Smooth muscle cell of trachea (primary cell): Measurements from ENCODE around the gene INSM1. TPM values are rescaled to one million over a fixed set of nuclear protein-coding genes. Genes with fewer than 3 reads are reported as not detected.

ENCODE experiments used
- total RNA-seq: library from RNA; depleted of rRNA; stranded (reverse); fragments of >200 nt; gene quantifications from 2 replicates; pipeline ENCODE4 v1.2.1, GENCODE V29; 2014

Gene INSM1, protein sequence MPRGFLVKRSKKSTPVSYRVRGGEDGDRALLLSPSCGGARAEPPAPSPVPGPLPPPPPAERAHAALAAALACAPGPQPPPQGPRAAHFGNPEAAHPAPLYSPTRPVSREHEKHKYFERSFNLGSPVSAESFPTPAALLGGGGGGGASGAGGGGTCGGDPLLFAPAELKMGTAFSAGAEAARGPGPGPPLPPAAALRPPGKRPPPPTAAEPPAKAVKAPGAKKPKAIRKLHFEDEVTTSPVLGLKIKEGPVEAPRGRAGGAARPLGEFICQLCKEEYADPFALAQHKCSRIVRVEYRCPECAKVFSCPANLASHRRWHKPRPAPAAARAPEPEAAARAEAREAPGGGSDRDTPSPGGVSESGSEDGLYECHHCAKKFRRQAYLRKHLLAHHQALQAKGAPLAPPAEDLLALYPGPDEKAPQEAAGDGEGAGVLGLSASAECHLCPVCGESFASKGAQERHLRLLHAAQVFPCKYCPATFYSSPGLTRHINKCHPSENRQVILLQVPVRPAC
- not detected in 2 replicates for total RNA-seq

DNA sequence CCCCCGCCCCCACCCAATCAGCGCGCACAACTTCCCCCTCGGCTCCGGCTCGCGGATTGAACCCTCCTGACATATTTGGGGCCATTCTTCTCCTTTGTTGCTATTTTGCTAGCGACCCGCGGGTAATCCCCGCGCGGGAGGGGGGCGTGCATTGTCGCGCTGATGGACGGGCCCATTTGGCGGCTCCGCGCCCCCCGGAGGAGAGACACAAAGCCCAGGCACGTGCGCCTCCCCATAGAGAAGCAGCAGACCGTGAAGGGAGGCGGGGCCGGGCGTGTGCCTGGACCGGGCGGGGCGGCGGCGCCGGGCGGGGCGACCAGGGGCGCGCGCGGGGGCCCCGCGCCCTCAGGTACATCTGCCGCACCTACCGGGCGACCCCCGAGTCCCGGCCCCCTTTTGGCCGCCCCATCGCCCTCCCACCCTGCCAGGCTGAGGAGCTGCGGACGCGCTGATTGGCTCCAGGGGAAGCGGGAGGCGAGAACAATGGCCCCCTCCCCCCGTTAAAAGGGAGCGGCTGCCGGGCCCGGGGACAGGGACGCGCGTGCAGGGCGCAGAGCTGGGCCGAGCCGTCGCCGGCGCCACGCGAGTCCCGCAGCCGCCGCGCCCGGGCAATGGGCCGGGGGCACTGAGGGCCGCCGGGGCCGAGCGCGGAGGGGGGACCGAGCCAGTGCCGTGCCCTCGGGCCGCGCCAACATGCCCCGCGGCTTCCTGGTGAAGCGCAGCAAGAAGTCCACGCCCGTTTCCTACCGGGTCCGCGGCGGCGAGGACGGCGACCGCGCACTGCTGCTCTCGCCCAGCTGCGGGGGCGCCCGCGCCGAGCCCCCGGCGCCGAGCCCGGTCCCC lies at the start of gene INSM1:
Gene INSM1, plus strand, starts transcription at position 530 of the 843 bp plus-strand sequence. Its CDS starts 164 bp downstream, at position 694.

